CD4-positive, alpha-beta memory T cell (primary cell): Measurements from ENCODE around the gene EPHB6. TPM values are rescaled to one million over a fixed set of nuclear protein-coding genes. Genes with fewer than 3 reads are reported as not detected.

Source experiments
- CTCF ChIA-PET: fragments of 350-600 bp; sonication (Branson Sonifier 250); formaldehyde crosslinking; loops from one replicate; lab custom pipeline; 2021; ENCODE audit warnings: inconsistent platforms; ENCODE audit not compliant: partially characterized antibody; lab: Charles Lee
- POLR2A ChIA-PET: fragments of 350-600 bp; sonication (Branson Sonifier 250); formaldehyde crosslinking; loops from one replicate; lab custom pipeline; 2021; ENCODE audit not compliant: partially characterized antibody; lab: Charles Lee
- DNase-seq, 5 donors: peaks; one replicate each; pipeline versions ENCODE4 v3.0.0 to v3.0.0-alpha.2; 2020 to 2022; ENCODE audit warnings: mixed read lengths in 1 of 5
- H3K27ac ChIP-seq: one replicate; pipeline ENCODE4 v1.7.0; 2013; ENCODE audit warnings: low read depth, low read length
- H3K27me3 ChIP-seq: 2 replicates; pipeline ENCODE4 v1.7.0; 2013; ENCODE audit warnings: mild to moderate bottlenecking, low read length, moderate library complexity; ENCODE audit not compliant: insufficient read depth
- H3K36me3 ChIP-seq: 2 replicates; pipeline ENCODE4 v1.7.0; 2013; ENCODE audit warnings: mild to moderate bottlenecking, low read length, moderate library complexity; ENCODE audit not compliant: insufficient read depth
- H3K4me1 ChIP-seq: 2 replicates; pipeline ENCODE4 v1.7.0; 2013; ENCODE audit warnings: mild to moderate bottlenecking, low read length, moderate library complexity; ENCODE audit not compliant: insufficient read depth
- H3K4me3 ChIP-seq, 2 donors: one replicate each; pipeline ENCODE4 v1.7.0; 2013; ENCODE audit warnings: low read length in 2 of 2, mild to moderate bottlenecking in 1 of 2
- H3K9me3 ChIP-seq, 2 donors: one replicate each; pipeline ENCODE4 v1.7.0; 2013; ENCODE audit warnings: low read length in 2 of 2, control low read depth in 1 of 2; ENCODE audit not compliant: control insufficient read depth in 1 of 2
- H3K27ac Mint-ChIP-seq, 7 donors: one replicate each; pipeline ENCODE4 v1.8.0; 2020 to 2021; ENCODE audit warnings: mixed read lengths in 7 of 7, mild to moderate bottlenecking in 6 of 7, inconsistent platforms in 3 of 7, moderate library complexity in 3 of 7
- H3K27me3 Mint-ChIP-seq, 2 donors: one replicate each; pipeline ENCODE4 v1.8.0; 2020 to 2021; ENCODE audit warnings: mixed read lengths in 2 of 2
- H3K36me3 Mint-ChIP-seq, 2 donors: one replicate each; pipeline ENCODE4 v1.8.0; 2020 to 2021; ENCODE audit warnings: mixed read lengths in 2 of 2, inconsistent platforms in 1 of 2, mild to moderate bottlenecking in 1 of 2
- H3K4me1 Mint-ChIP-seq, 4 donors: one replicate each; pipeline ENCODE4 v1.8.0; 2020 to 2021; ENCODE audit warnings: mixed read lengths in 4 of 4, mild to moderate bottlenecking in 1 of 4
- H3K4me3 Mint-ChIP-seq, 8 donors: one replicate each; pipeline ENCODE4 v1.8.0; 2020 to 2021; ENCODE audit warnings: mixed read lengths in 8 of 8, mild to moderate bottlenecking in 7 of 8, moderate library complexity in 6 of 8, inconsistent platforms in 3 of 8
- H3K9me3 Mint-ChIP-seq, 8 donors: one replicate each; pipeline ENCODE4 v1.8.0; 2020 to 2021; ENCODE audit warnings: mixed read lengths in 8 of 8, mild to moderate bottlenecking in 5 of 8, inconsistent platforms in 3 of 8, moderate library complexity in 1 of 8
- intact Hi-C: fragments of 100-400 bp; cut with micrococcal nuclease; formaldehyde crosslinking; loops from one replicate; pipeline ENCODE4 v1.15.1; 2023
- polyA plus RNA-seq, 2 donors: library from polyadenylated mRNA; unstranded; fragments of 300-500 nt; fragmentation: Illumina TruSeq; gene quantifications; one replicate each; pipeline ENCODE4 v1.2.3, GENCODE V29; 2021
- total RNA-seq, 2 experiments: library from RNA; stranded (reverse); gene quantifications; one replicate each; pipeline ENCODE4 v1.2.3, GENCODE V29; 2021

EPHB6 gene
- 10 to 100 TPM; 48.4 to 65.0 TPM for total RNA-seq
- polyA plus RNA-seq, result 10 to 100 TPM; 14.2 to 27.4 TPM

DNA sequence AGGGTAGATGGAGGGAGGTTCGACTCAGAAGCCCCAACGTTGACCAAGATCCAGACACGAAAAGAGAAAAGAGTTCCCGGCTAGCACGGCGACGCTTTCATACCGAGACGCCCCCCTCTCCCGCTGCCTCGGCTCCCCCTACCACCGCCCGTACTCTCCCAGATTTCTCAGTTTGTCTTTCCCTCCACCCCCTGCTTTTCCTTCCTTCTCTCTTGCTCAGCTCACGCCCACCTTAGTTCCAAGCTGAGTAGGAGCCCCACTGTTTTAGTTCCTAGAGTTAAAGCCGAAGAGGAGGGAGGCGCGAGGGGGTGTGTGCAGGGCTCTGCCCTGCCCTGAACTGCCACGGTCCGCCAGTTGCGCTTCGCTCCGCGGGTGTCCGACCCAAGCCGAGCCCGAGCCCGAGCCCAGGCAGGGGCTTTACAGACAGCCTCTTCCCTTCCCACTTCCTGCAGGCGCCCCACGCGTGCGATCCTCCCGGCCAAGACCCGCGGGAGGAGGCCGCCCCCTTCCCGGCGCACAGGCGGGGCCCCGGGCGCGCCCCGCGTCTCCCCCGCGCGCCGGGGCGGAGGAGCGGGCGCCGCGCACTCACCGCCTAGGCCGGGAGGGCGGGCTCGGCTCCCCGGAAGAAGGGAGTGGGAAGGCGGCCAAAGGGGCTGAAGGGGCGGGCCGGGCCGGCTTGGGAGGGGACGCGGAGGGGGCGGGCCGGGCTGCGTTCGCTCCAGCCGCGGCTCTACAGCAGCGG, at the start of gene EPHB6:
Gene EPHB6 (plus strand): TSS at position 705 of the 742 bp plus-strand sequence. CDS start 8,152 bp downstream, outside the sequence.
- no peaks in the 10 kb centered on the region for H3K9me3 ChIP-seq
- peaks cover 24% of the 10 kb centered on the region for H3K4me1 ChIP-seq
- ChIA-PET POLR2A (interaction anchor here (0.6 to 3.2 kb wide), 16 partner anchors 12 to 1116 kb away, joined by 3 to 74 read pairs (median 4); partner anchors contain the start of gene SSBP1), CTCF (interaction anchor here (0.9 to 3.1 kb wide), 13 partner anchors 11 to 361 kb away, joined by 3 to 32 read pairs (median 7); no protein-coding TSS in a partner anchor)
- peak within 1 kb of the TSS; percentile 27 for H3K27ac ChIP-seq
- Mint-ChIP-seq H3K4me3 (peak within 1 kb of the TSS; percentile 93 to 98 (median 97)), H3K27me3 (no peaks in the 10 kb centered on the region), H3K4me1 (peaks cover 12 to 34% (median 19%) of the 10 kb centered on the region in 4 donors), H3K27ac (peak within 1 kb of the TSS; percentile 86 to 96 (median 92)), H3K9me3 (no peaks in the 10 kb centered on the region), H3K36me3 (peaks cover 0 to 5% of the 10 kb centered on the region in 2 donors)
- intact Hi-C loops, result loop anchor here (1.0 to 10.0 kb wide), 7 partner anchors 12 to 880 kb away; partner anchors contain the start of gene TAS2R38
- peak; percentile 47 to 63 (median 56) for DNase-seq
- no peaks in the 10 kb centered on the region for H3K36me3 ChIP-seq
- peak within 1 kb of the TSS; percentile 81 to 90 for H3K4me3 ChIP-seq
- no peaks in the 10 kb centered on the region for H3K27me3 ChIP-seq

DNA sequence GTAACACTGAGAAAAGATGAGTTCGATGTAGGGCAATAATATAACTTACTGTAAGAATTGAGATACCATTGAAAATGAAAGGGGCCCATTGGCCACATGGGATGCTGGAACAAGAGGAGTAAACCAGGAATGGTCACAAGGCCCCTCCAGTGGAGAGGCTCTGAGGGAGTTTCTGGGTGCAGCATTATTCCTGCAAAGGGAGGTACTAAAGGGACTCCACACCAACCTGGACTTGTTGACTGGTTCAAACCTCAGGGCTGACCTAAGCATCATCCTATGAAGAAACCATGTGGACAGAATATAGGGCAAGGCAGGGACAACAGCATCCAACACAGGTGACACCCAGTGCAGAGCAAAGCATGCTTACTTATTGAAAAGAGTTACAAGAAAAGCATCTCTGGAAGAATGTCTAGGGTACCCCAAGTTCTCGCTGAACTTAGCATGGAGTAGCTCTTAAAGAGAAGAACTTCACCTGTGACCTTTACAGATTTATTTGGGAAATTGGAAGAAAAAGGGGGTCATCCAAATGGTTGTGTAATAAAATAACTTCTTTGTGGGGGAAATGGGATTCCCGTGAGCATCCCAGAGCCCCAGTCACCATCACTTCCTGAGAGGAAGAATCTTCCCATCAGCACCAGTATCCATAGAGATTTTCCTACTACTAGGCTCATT, 49.4 kb upstream of the EPHB6 start:
- Histone ChIP-seq H3K4me3 (peak overlapping the region in 1 of 2 donors; percentile 49), H3K36me3 (peaks cover 31% of the 10 kb centered on the region), H3K27ac (peak overlapping the region; percentile 99), H3K4me1 (peaks cover 97% of the 10 kb centered on the region), H3K9me3 (no peaks in the 10 kb centered on the region), H3K27me3 (no peaks in the 10 kb centered on the region)
- intact Hi-C loops, result no loop called here
- Mint-ChIP-seq H3K9me3 (peaks cover 0 to 4% (median 0%) of the 10 kb centered on the region in 8 donors), H3K36me3 (peaks cover 46 to 48% of the 10 kb centered on the region in 2 donors), H3K27me3 (no peaks in the 10 kb centered on the region), H3K27ac (peak overlapping the region; percentile 99 to 100 (median 100)), H3K4me3 (peak overlapping the region in 7 of 8 donors; percentile 7 to 99 (median 73)), H3K4me1 (peaks cover 77 to 100% (median 92%) of the 10 kb centered on the region in 4 donors)
- DNase-seq, result no peak
- ChIA-PET POLR2A (interaction anchor here (1.0 to 31.0 kb wide), 22 partner anchors 3 to 602 kb away, joined by 3 to 6843 read pairs (median 38); partner anchors contain the start of genes EPHB6 and GSTK1), CTCF (interaction anchor here (16.1 kb wide), 1 partner anchor 14 kb away, joined by 623 read pairs; no protein-coding TSS in a partner anchor)

GRCh38 chr7:142806022-142806356, 48.9 kb upstream of the EPHB6 start:
- no peaks in the 10 kb centered on the region for H3K27me3 ChIP-seq
- H3K4me1 ChIP-seq, result peaks cover 97% of the 10 kb centered on the region
- no peaks in the 10 kb centered on the region for H3K9me3 ChIP-seq
- ChIA-PET CTCF (interaction anchor here (16.1 kb wide), 1 partner anchor 15 kb away, joined by 623 read pairs; no protein-coding TSS in a partner anchor), POLR2A (interaction anchor here (1.0 to 31.0 kb wide), 22 partner anchors 2 to 602 kb away, joined by 3 to 6843 read pairs (median 58); partner anchors contain the start of genes EPHB6 and GSTK1)
- peak overlapping the region in 6 of 8 donors; percentile 22 to 99 (median 67) for H3K4me3 Mint-ChIP-seq
- peaks cover 27% of the 10 kb centered on the region for H3K36me3 ChIP-seq
- peaks cover 41 to 43% of the 10 kb centered on the region in 2 donors for H3K36me3 Mint-ChIP-seq
- H3K4me1 Mint-ChIP-seq, result peaks cover 75 to 100% (median 91%) of the 10 kb centered on the region in 4 donors
- peak overlapping the region in 1 of 2 donors; percentile 49 for H3K4me3 ChIP-seq
- H3K27ac ChIP-seq, result peak overlapping the region; percentile 99
- no peak for DNase-seq
- peaks cover 0 to 4% (median 0%) of the 10 kb centered on the region in 8 donors for H3K9me3 Mint-ChIP-seq
- H3K27me3 Mint-ChIP-seq, result no peaks in the 10 kb centered on the region
- intact Hi-C loops, result no loop called here
- peak overlapping the region; percentile 99 to 100 (median 100) for H3K27ac Mint-ChIP-seq

- H3K27me3 Mint-ChIP-seq, result no peaks in the 10 kb centered on the region
- H3K36me3 Mint-ChIP-seq, result peaks cover 31 to 36% of the 10 kb centered on the region in 2 donors
- peaks cover 0 to 4% (median 0%) of the 10 kb centered on the region in 8 donors for H3K9me3 Mint-ChIP-seq
- CTCF ChIA-PET, result interaction anchor here (1.3 to 16.1 kb wide), 3 partner anchors 12 to 271 kb away, joined by 5 to 623 read pairs (median 14); no protein-coding TSS in a partner anchor
- POLR2A ChIA-PET, result interaction anchor here (0.7 to 31.0 kb wide), 35 partner anchors 1 to 573 kb away, joined by 3 to 6843 read pairs (median 20); partner anchors contain the start of genes EPHB6 and ZYX
- Histone ChIP-seq H3K27me3 (no peaks in the 10 kb centered on the region), H3K4me1 (peaks cover 97% of the 10 kb centered on the region), H3K9me3 (no peaks in the 10 kb centered on the region), H3K36me3 (peaks cover 19% of the 10 kb centered on the region), H3K27ac (peak overlapping the region; percentile 99), H3K4me3 (peak overlapping the region in 1 of 2 donors; percentile 49)
- intact Hi-C loops, result no loop called here
- H3K4me1 Mint-ChIP-seq, result peaks cover 76 to 99% (median 92%) of the 10 kb centered on the region in 4 donors
- peak overlapping the region in 7 of 8 donors; percentile 33 to 99 (median 88) for H3K4me3 Mint-ChIP-seq
- peak in 1 of 5 donors; percentile 12 for DNase-seq
- peak overlapping the region; percentile 99 to 100 (median 100) for H3K27ac Mint-ChIP-seq
These were observed 47.9 kb upstream of the EPHB6 start for GRCh38 chr7:142806957-142807356.

GRCh38 chr7:142807855-142808460, 46.9 kb upstream of the EPHB6 start:
- POLR2A ChIA-PET, result interaction anchor here (0.6 to 31.0 kb wide), 85 partner anchors 0 to 601 kb away, joined by 3 to 6843 read pairs (median 7); partner anchors contain the start of genes CASP2, EPHA1, EPHB6 and GSTK1
- no peaks in the 10 kb centered on the region for H3K27me3 ChIP-seq
- DNase-seq, result peak; percentile 58 to 83 (median 63)
- peak overlapping the region in 1 of 2 donors; percentile 49 for H3K4me3 ChIP-seq
- H3K36me3 ChIP-seq, result peaks cover 9% of the 10 kb centered on the region
- H3K27ac Mint-ChIP-seq, result peak overlapping the region; percentile 99 to 100 (median 100)
- CTCF ChIA-PET, result interaction anchor here (0.6 to 16.1 kb wide), 15 partner anchors 11 to 504 kb away, joined by 3 to 623 read pairs (median 4); no protein-coding TSS in a partner anchor
- H3K27ac ChIP-seq, result peak overlapping the region; percentile 99
- H3K4me1 ChIP-seq, result peaks cover 97% of the 10 kb centered on the region
- intact Hi-C loops, result loop anchor here (1.0 kb wide), 2 partner anchors 10 to 23 kb away; no protein-coding TSS in a partner anchor
- H3K36me3 Mint-ChIP-seq, result peaks cover 21 to 26% of the 10 kb centered on the region in 2 donors
- H3K27me3 Mint-ChIP-seq, result no peaks in the 10 kb centered on the region
- H3K9me3 Mint-ChIP-seq, result peaks cover 0 to 4% (median 0%) of the 10 kb centered on the region in 8 donors
- H3K4me3 Mint-ChIP-seq, result peak overlapping the region; percentile 50 to 99 (median 86)
- no peaks in the 10 kb centered on the region for H3K9me3 ChIP-seq
- H3K4me1 Mint-ChIP-seq, result peaks cover 73 to 99% (median 92%) of the 10 kb centered on the region in 4 donors

DNA sequence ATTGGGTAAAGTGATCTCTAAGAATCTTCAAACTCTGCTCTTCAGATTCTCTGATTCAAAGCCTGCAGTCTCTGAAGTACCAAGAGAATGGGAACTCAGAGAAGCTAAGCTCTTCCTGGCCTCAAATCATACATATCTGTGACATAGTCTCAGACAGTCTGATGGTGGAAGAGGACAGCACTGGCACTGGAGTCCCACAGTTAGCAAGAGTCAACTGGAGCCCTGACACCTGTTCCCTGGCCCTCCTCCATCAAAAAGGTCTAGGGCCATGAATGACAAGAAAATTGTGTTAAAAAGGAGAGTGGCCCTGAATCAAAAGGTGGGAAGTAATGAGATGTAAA, 46.4 kb upstream of the EPHB6 start:
- peaks cover 17 to 21% of the 10 kb centered on the region in 2 donors for H3K36me3 Mint-ChIP-seq
- H3K27me3 ChIP-seq, result no peaks in the 10 kb centered on the region
- H3K9me3 Mint-ChIP-seq, result peaks cover 0 to 4% (median 0%) of the 10 kb centered on the region in 8 donors
- DNase-seq, result no peak
- intact Hi-C loops, result loop anchor here (1.0 kb wide), 2 partner anchors 10 to 23 kb away; no protein-coding TSS in a partner anchor
- H3K27me3 Mint-ChIP-seq, result no peaks in the 10 kb centered on the region
- peaks cover 70 to 99% (median 91%) of the 10 kb centered on the region in 4 donors for H3K4me1 Mint-ChIP-seq
- peaks cover 97% of the 10 kb centered on the region for H3K4me1 ChIP-seq
- H3K27ac Mint-ChIP-seq, result peak overlapping the region; percentile 99 to 100 (median 100)
- ChIA-PET POLR2A (interaction anchor here (0.6 to 31.0 kb wide), 81 partner anchors 0 to 600 kb away, joined by 3 to 6843 read pairs (median 7); partner anchors contain the start of genes CASP2, EPHA1, EPHB6 and GSTK1), CTCF (interaction anchor here (0.6 to 16.1 kb wide), 13 partner anchors 17 to 504 kb away, joined by 3 to 623 read pairs (median 4); no protein-coding TSS in a partner anchor)
- peaks cover 4% of the 10 kb centered on the region for H3K36me3 ChIP-seq
- no peaks in the 10 kb centered on the region for H3K9me3 ChIP-seq
- peak overlapping the region; percentile 50 to 99 (median 86) for H3K4me3 Mint-ChIP-seq
- peak overlapping the region in 1 of 2 donors; percentile 49 for H3K4me3 ChIP-seq
- H3K27ac ChIP-seq, result peak overlapping the region; percentile 99
